ENCODE results near the gene STAT6.

Gene STAT6

GRCh38 chr12:57145460-57146059, 34.4 kb upstream of the STAT6 start:
- peak; percentile 28 for DNase-seq (ENCODE audit: low read depth)

GRCh38 chr12:57143454-57143853, 32.3 kb upstream of the STAT6 start:
- DNase-seq (ENCODE audit: low read depth) = no peak

GRCh38 chr12:57142727-57143126, 31.6 kb upstream of the STAT6 start:
- DNase-seq (ENCODE audit: low read depth) = no peak

- no peak for DNase-seq (ENCODE audit: low read depth)
These were observed 31.0 kb upstream of the STAT6 start for GRCh38 chr12:57142121-57142520.

GRCh38 chr12:57141249-57141648, 30.1 kb upstream of the STAT6 start:
- no peak for DNase-seq (ENCODE audit: low read depth)

GRCh38 chr12:57139796-57140649, 28.9 kb upstream of the STAT6 start:
- peak; percentile 72 for DNase-seq (ENCODE audit: low read depth)

GRCh38 chr12:57138526-57139272, 27.5 kb upstream of the STAT6 start:
- peak; percentile 67 for DNase-seq (ENCODE audit: low read depth)

- peak; percentile 69 for DNase-seq (ENCODE audit: low read depth)
These were observed 24.6 kb upstream of the STAT6 start for GRCh38 chr12:57135527-57136326.

- no peak for DNase-seq (ENCODE audit: low read depth)
These were observed 23.8 kb upstream of the STAT6 start for GRCh38 chr12:57134949-57135348.

- no peak for DNase-seq (ENCODE audit: low read depth)
These were observed 22.8 kb upstream of the STAT6 start for GRCh38 chr12:57133916-57134315.

GRCh38 chr12:57133013-57133569, 21.9 kb upstream of the STAT6 start:
- DNase-seq (ENCODE audit: low read depth) = peak; percentile 80

- peak; percentile 60 for DNase-seq (ENCODE audit: low read depth)
These were observed 21.0 kb upstream of the STAT6 start for GRCh38 chr12:57131896-57132744.

- DNase-seq (ENCODE audit: low read depth) = no peak
These were observed 19.8 kb upstream of the STAT6 start for GRCh38 chr12:57130941-57131340.

GRCh38 chr12:57129889-57130288, 18.7 kb upstream of the STAT6 start:
- DNase-seq (ENCODE audit: low read depth) = peak; percentile 51

- peak; percentile 47 for DNase-seq (ENCODE audit: low read depth)
These were observed 18.2 kb upstream of the STAT6 start for GRCh38 chr12:57129321-57129842.

GRCh38 chr12:57128519-57129247, 17.5 kb upstream of the STAT6 start:
- no peak for DNase-seq (ENCODE audit: low read depth)

GRCh38 chr12:57127726-57128518, 16.8 kb upstream of the STAT6 start, which contains the start of gene LRP1:
Gene LRP1 (plus strand): TSS chr12:57128483. CDS start chr12:57128965, 482 bp downstream.
- peak; percentile 88 for DNase-seq (ENCODE audit: low read depth)

GRCh38 chr12:57127101-57127725, 16.1 kb upstream of the STAT6 start:
- peak; percentile 63 for DNase-seq (ENCODE audit: low read depth)

Data from EH (cell line).